Mesendoderm (in vitro differentiated cells): ENCODE measurements around the gene INPP1.

Source experiments
- DNase-seq: peaks from one replicate; pipeline ENCODE4 v3.0.0; 2013
- H2AK5ac ChIP-seq: 2 replicates; pipeline ENCODE4 v1.6.1; 2013; ENCODE audit warnings: low read length, inconsistent platforms
- H2BK120ac ChIP-seq: 2 replicates; pipeline ENCODE4 v1.6.1; 2013; ENCODE audit warnings: low read depth, mild to moderate bottlenecking, low read length, moderate library complexity, mixed read lengths
- H2BK15ac ChIP-seq: replicated peaks from 2 replicates; pipeline ENCODE4 v1.6.1; 2013; ENCODE audit warnings: low read depth, mild to moderate bottlenecking, moderate library complexity
- H2BK5ac ChIP-seq: 2 replicates; pipeline ENCODE4 v1.6.1; 2013; ENCODE audit warnings: low read length, inconsistent platforms
- H3K18ac ChIP-seq: 2 replicates; pipeline ENCODE4 v1.6.1; 2013; ENCODE audit warnings: mild to moderate bottlenecking, low read length, mixed read lengths
- H3K23ac ChIP-seq: one replicate; pipeline ENCODE4 v1.6.1; 2013; ENCODE audit warnings: low read length
- H3K27ac ChIP-seq: 2 replicates; pipeline ENCODE4 v1.5.1; 2013; ENCODE audit warnings: low read depth, mild to moderate bottlenecking, inconsistent platforms, low read length, moderate library complexity
- H3K27me3 ChIP-seq: 2 replicates; pipeline ENCODE4 v1.6.1; 2013; ENCODE audit warnings: low read length, control low read depth, mild to moderate bottlenecking, inconsistent platforms; ENCODE audit not compliant: insufficient read depth, poor library complexity
- H3K36me3 ChIP-seq: 2 replicates; pipeline ENCODE4 v1.6.1; 2013; ENCODE audit warnings: low read length, inconsistent platforms; ENCODE audit not compliant: control insufficient read depth, insufficient read depth
- H3K4ac ChIP-seq: one replicate; pipeline ENCODE4 v1.6.1; 2013; ENCODE audit warnings: low read depth, mild to moderate bottlenecking, low read length, moderate library complexity
- H3K4me1 ChIP-seq: 2 replicates; pipeline ENCODE4 v1.6.1; 2013; ENCODE audit warnings: low read depth, low read length, inconsistent platforms; ENCODE audit not compliant: control insufficient read depth
- H3K4me2 ChIP-seq: 2 replicates; pipeline ENCODE4 v1.6.1; 2013; ENCODE audit warnings: low read length
- H3K4me3 ChIP-seq: 2 replicates; pipeline ENCODE4 v1.5.1; 2013; ENCODE audit warnings: mild to moderate bottlenecking, low read length
- H3K56ac ChIP-seq: one replicate; pipeline ENCODE4 v1.6.1; 2013; ENCODE audit warnings: low read length
- H3K79me1 ChIP-seq: 2 replicates; pipeline ENCODE4 v1.6.1; 2013; ENCODE audit warnings: low read length, inconsistent platforms
- H3K79me2 ChIP-seq: 2 replicates; pipeline ENCODE4 v1.6.1; 2013; ENCODE audit warnings: mild to moderate bottlenecking, low read length; ENCODE audit not compliant: control insufficient read depth, insufficient read depth
- H3K9ac ChIP-seq: 2 replicates; pipeline ENCODE4 v1.6.1; 2013; ENCODE audit warnings: low read length, inconsistent platforms
- H4K5ac ChIP-seq: one replicate; pipeline ENCODE4 v1.6.1; 2013; ENCODE audit warnings: low read length
- H4K8ac ChIP-seq: one replicate; pipeline ENCODE4 v1.6.1; 2013; ENCODE audit warnings: low read depth, mild to moderate bottlenecking, control low read depth, low read length, moderate library complexity
- WGBS: extraction: QIAGEN DNeasy Blood & Tissue Kit; methylation state at CpG from one replicate; pipeline ENCODE4 v1.1.7; 2013; ENCODE audit warnings: low lambda C conversion rate, missing lambda C conversion rate; ENCODE audit not compliant: insufficient coverage; ENCODE audit errors: extremely low coverage; 5-methylcytosine and 5-hydroxymethylcytosine counted together

INPP1 gene

DNA sequence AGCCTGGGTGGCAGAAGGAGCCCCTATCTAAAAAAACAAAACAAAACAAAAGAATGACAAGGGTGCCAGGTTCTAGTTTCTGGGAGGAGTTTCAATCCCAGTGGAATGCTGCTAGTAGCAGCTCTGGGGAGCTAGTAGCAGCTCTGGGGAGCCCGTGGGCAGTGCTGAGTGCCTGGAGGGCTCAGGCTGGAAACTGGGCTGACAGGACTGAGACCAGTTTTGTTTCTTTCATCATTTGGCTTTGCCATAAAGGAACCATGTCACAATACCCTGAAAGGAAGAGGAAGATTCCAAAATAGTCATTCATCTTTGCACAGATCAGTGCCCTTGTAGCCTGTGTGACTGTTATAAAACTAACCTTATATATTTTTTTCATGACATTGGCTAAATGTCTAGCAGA lies 75.3 kb downstream of the INPP1 start:
- no peak overlapping the region for H3K18ac ChIP-seq
- no peak overlapping the region for H3K4ac ChIP-seq
- H3K4me3 ChIP-seq = no peak overlapping the region
- DNase-seq = no peak
- H3K79me1 ChIP-seq = no peaks in the 10 kb centered on the region
- no peak overlapping the region for H2BK5ac ChIP-seq
- no peaks in the 10 kb centered on the region for H3K27me3 ChIP-seq
- no peak overlapping the region for H2BK15ac ChIP-seq
- H4K8ac ChIP-seq = no peak overlapping the region
- H3K4me2 ChIP-seq = no peak overlapping the region
- no peaks in the 10 kb centered on the region for H3K79me2 ChIP-seq
- H3K9ac ChIP-seq = no peak overlapping the region
- no peak overlapping the region for H4K5ac ChIP-seq
- no CpG with 5 or more reads among the region's 1 CpG for WGBS
- no peaks in the 10 kb centered on the region for H3K36me3 ChIP-seq
- H2BK120ac ChIP-seq = no peak overlapping the region
- H3K56ac ChIP-seq = no peak overlapping the region
- H2AK5ac ChIP-seq = no peak overlapping the region
- no peak overlapping the region for H3K23ac ChIP-seq
- no peaks in the 10 kb centered on the region for H3K4me1 ChIP-seq
- H3K27ac ChIP-seq = no peak overlapping the region

DNA sequence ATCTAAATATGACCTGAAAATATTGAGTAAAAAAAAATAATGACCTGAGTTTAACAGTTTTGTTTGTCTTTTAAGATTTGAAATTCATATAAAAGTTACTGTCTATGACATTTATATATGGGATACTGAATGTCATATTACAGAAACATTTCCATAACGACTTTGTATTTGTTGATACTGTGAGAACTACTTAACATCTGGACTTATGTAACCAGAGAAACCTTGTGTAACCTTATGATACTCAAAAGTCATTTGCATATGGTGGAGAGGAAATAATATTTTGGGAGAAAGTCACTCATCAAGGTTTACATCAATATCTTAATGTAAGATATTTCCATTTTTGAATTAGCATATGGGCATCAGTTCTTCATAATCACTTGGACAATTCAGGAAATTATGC lies 77.4 kb downstream of the INPP1 start:
- Histone ChIP-seq H3K79me1 (no peaks in the 10 kb centered on the region), H3K27ac (no peak overlapping the region), H3K4me3 (no peak overlapping the region), H4K8ac (no peak overlapping the region), H3K9ac (no peak overlapping the region), H3K36me3 (no peaks in the 10 kb centered on the region), H3K23ac (no peak overlapping the region), H3K4ac (no peak overlapping the region), H3K18ac (no peak overlapping the region), H3K79me2 (no peaks in the 10 kb centered on the region), H2BK15ac (no peak overlapping the region), H2BK5ac (no peak overlapping the region), H4K5ac (no peak overlapping the region), H2BK120ac (no peak overlapping the region), H3K56ac (no peak overlapping the region), H2AK5ac (no peak overlapping the region), H3K4me1 (no peaks in the 10 kb centered on the region), H3K4me2 (no peak overlapping the region), H3K27me3 (no peaks in the 10 kb centered on the region)
- WGBS = no CpG with 5 or more reads among the region's 1 CpG
- no peak for DNase-seq
